CD8-positive, alpha-beta memory T cell (primary cell): ENCODE measurements around the gene SNAP23. TPM values are rescaled to one million over a fixed set of nuclear protein-coding genes. Genes with fewer than 3 reads are reported as not detected.
A peak's percentile ranks its signal among the peaks of the same experiment; 100 is the strongest.
"Not testable (repeated sequence)": the region's sequence is repeated elsewhere in the genome, so short reads cannot be mapped to it uniquely, and the experiment has no call there.

Experiments used
- CTCF ChIA-PET: fragments of 350-600 bp; sonication (Branson Sonifier 250); formaldehyde crosslinking; loops from one replicate; lab custom pipeline; 2021; ENCODE audit warnings: antibody characterized with exemption; lab: Charles Lee
- POLR2A ChIA-PET: fragments of 350-600 bp; sonication (Branson Sonifier 250); formaldehyde crosslinking; loops from one replicate; lab custom pipeline; 2021; ENCODE audit warnings: antibody characterized with exemption; lab: Charles Lee
- DNase-seq, 5 donors: peaks; one replicate each; pipeline versions ENCODE4 v3.0.0 to v3.0.0-alpha.2; 2020 to 2022; ENCODE audit warnings: mixed read lengths in 1 of 5
- H3K27ac ChIP-seq: one replicate; pipeline ENCODE4 v1.7.0; 2013; ENCODE audit warnings: low read depth, mild to moderate bottlenecking, low read length, moderate library complexity
- H3K27me3 ChIP-seq: 2 replicates; pipeline ENCODE4 v1.7.0; 2013; ENCODE audit warnings: low read length, mild to moderate bottlenecking; ENCODE audit not compliant: insufficient read depth, poor library complexity, severe bottlenecking
- H3K36me3 ChIP-seq: 2 replicates; pipeline ENCODE4 v1.7.0; 2013; ENCODE audit warnings: mild to moderate bottlenecking, low read length, moderate library complexity; ENCODE audit not compliant: insufficient read depth
- H3K4me1 ChIP-seq: 2 replicates; pipeline ENCODE4 v1.7.0; 2013; ENCODE audit warnings: mild to moderate bottlenecking, low read length, moderate library complexity; ENCODE audit not compliant: insufficient read depth
- H3K4me3 ChIP-seq: 2 replicates; pipeline ENCODE4 v1.7.0; 2013; ENCODE audit warnings: mild to moderate bottlenecking, low read length
- H3K9me3 ChIP-seq: 2 replicates; pipeline ENCODE4 v1.7.0; 2013; ENCODE audit warnings: mild to moderate bottlenecking, low read length
- H3K27ac Mint-ChIP-seq, 8 donors: one replicate each; pipeline ENCODE4 v1.8.0; 2020 to 2021; ENCODE audit warnings: mixed read lengths in 8 of 8, mild to moderate bottlenecking in 6 of 8, inconsistent platforms in 3 of 8, moderate library complexity in 3 of 8
- H3K27me3 Mint-ChIP-seq, 2 donors: one replicate each; pipeline ENCODE4 v1.8.0; 2020 to 2021; ENCODE audit warnings: mixed read lengths in 2 of 2, mild to moderate bottlenecking in 1 of 2, moderate library complexity in 1 of 2
- H3K36me3 Mint-ChIP-seq, 3 donors: one replicate each; pipeline ENCODE4 v1.8.0; 2020 to 2021; ENCODE audit warnings: mixed read lengths in 3 of 3, inconsistent platforms in 1 of 3, mild to moderate bottlenecking in 1 of 3
- H3K4me1 Mint-ChIP-seq, 3 donors: one replicate each; pipeline ENCODE4 v1.8.0; 2020 to 2021; ENCODE audit warnings: mixed read lengths in 3 of 3, inconsistent platforms in 1 of 3, mild to moderate bottlenecking in 1 of 3
- H3K4me3 Mint-ChIP-seq, 7 donors: one replicate each; pipeline ENCODE4 v1.8.0; 2020 to 2021; ENCODE audit warnings: mixed read lengths in 7 of 7, mild to moderate bottlenecking in 6 of 7, moderate library complexity in 4 of 7, inconsistent platforms in 2 of 7
- H3K9me3 Mint-ChIP-seq, 5 donors: one replicate each; pipeline ENCODE4 v1.8.0; 2020 to 2022; ENCODE audit warnings: mixed read lengths in 5 of 5, mild to moderate bottlenecking in 3 of 5, moderate library complexity in 2 of 5, inconsistent platforms in 1 of 5
- polyA plus RNA-seq: library from polyadenylated mRNA; unstranded; fragments of 300-500 nt; fragmentation: Illumina TruSeq; gene quantifications from one replicate; pipeline ENCODE4 v1.2.3, GENCODE V29; 2021
- total RNA-seq, 2 experiments: library from RNA; stranded (reverse); gene quantifications; one replicate each; pipeline ENCODE4 v1.2.3, GENCODE V29; 2021

Gene SNAP23
- total and polyA plus RNA-seq, 3 experiments from 2014 or later = 48.1 to 59.5 (median 54.4) TPM

GRCh38 chr15:42548249-42549031, 53.0 kb downstream of the SNAP23 start, which contains the start of the genes HAUS2 and LRRC57:
Gene HAUS2, plus strand, starts transcription at chr15:42548838. Its CDS starts 35 bp downstream, at chr15:42548873.
Gene LRRC57, minus strand, starts transcription at chr15:42548793. Its CDS starts 359 bp downstream, at chr15:42548434.
- Histone ChIP-seq H3K4me1 (peaks cover 33% of the 10 kb centered on the region), H3K36me3 (peaks cover 6% of the 10 kb centered on the region), H3K9me3 (no peaks in the 10 kb centered on the region), H3K27ac (peak within 1 kb of the TSS; percentile 99), H3K27me3 (no peaks in the 10 kb centered on the region), H3K4me3 (peak within 1 kb of the TSS; percentile 100)
- ChIA-PET POLR2A (interaction anchor here (0.6 to 3.0 kb wide), 8 partner anchors 8 to 57 kb away, joined by 3 to 18 read pairs (median 4); partner anchors contain the start of genes SNAP23, STARD9 and ZNF106), CTCF (interaction anchor here (0.8 to 1.3 kb wide), 5 partner anchors 12 to 101 kb away, joined by 3 to 4 read pairs (median 3); partner anchors contain the start of gene ZNF106)
- DNase-seq = peak; percentile 80 to 89 (median 87)
- Mint-ChIP-seq H3K4me3 (peak within 1 kb of the TSS; percentile 92 to 99 (median 96)), H3K4me1 (peaks cover 49 to 69% (median 69%) of the 10 kb centered on the region in 3 donors), H3K27me3 (no peaks in the 10 kb centered on the region), H3K36me3 (peaks cover 0 to 46% (median 4%) of the 10 kb centered on the region in 3 donors), H3K9me3 (no peaks in the 10 kb centered on the region), H3K27ac (peak within 1 kb of the TSS; percentile 84 to 99 (median 95))

DNA sequence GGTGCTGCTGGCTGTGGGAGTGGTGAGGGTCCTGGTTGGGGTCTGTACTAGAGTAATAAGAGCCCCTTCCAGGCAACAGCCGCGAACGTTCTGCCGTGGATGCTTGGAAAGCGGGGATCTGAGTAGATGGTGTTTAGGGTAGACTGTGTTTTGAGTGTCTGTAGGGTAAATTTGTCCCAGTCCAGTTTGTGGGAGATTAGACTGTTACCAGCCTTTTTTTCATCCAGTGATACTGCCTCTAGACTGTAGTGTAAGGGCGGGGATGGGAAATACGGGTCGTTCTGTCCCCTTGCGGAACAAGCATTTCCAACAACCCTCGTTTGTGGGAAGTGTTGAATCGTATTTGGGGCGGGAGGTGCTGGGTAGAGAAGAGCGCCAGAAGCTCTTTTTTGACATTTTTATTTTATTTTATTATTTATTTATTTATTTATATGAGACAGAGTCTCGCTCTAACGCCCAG, 53.6 kb downstream of the SNAP23 start:
- H3K36me3 ChIP-seq = peaks cover 3% of the 10 kb centered on the region
- CTCF ChIA-PET = interaction anchor here (1.1 to 1.3 kb wide), 2 partner anchors 32 to 34 kb away, joined by 4 read pairs; no protein-coding TSS in a partner anchor
- peaks cover 33% of the 10 kb centered on the region for H3K4me1 ChIP-seq
- no peaks in the 10 kb centered on the region for H3K27me3 ChIP-seq
- no peak for DNase-seq
- peak overlapping the region; percentile 84 to 99 (median 95) for H3K27ac Mint-ChIP-seq
- peaks cover 54 to 75% (median 75%) of the 10 kb centered on the region in 3 donors for H3K4me1 Mint-ChIP-seq
- peak overlapping the region; percentile 92 to 99 (median 96) for H3K4me3 Mint-ChIP-seq
- no peaks in the 10 kb centered on the region for H3K9me3 ChIP-seq
- H3K9me3 Mint-ChIP-seq = no peaks in the 10 kb centered on the region
- H3K27me3 Mint-ChIP-seq = no peaks in the 10 kb centered on the region
- H3K4me3 ChIP-seq = peak overlapping the region; percentile 100
- POLR2A ChIA-PET = interaction anchor here (0.6 to 3.0 kb wide), 6 partner anchors 10 to 63 kb away, joined by 3 to 18 read pairs (median 4); partner anchors contain the start of genes SNAP23, STARD9 and ZNF106
- peaks cover 0 to 43% (median 4%) of the 10 kb centered on the region in 3 donors for H3K36me3 Mint-ChIP-seq
- peak overlapping the region; percentile 99 for H3K27ac ChIP-seq

DNA sequence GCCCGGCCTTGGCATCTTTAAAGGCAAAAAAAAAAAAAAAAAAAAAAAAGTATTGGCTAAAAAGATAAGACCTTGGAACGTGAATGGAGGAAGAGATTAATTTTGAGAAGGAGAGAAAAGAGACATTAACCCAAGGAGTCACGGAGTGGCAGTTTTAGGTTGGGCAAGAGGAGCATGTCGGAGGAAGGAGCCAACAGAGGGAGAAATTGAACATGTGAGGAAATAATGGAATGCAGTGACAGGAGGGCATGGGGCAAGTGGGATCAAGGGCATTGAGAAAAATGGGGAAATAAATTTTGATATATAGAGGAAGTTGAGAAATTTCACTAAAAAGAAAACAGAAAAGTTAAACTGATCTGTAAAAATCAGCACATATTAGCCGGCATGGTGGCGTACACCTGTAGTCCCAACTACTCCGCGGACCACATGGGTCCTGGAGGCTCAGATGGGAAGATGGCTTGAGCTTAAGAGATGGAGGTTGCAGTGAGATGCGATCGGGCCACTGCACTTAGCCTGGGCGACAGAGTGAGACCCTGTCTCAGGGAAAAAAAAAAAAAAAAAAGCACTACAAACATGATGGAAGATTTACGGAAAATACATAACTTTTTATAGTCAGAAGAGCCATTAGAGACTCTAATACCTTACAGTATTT, 54.4 kb downstream of the SNAP23 start:
- Histone ChIP-seq H3K9me3 (no peaks in the 10 kb centered on the region), H3K27ac (no peak overlapping the region), H3K4me3 (no peak overlapping the region), H3K4me1 (peaks cover 33% of the 10 kb centered on the region), H3K27me3 (no peaks in the 10 kb centered on the region), H3K36me3 (no peaks in the 10 kb centered on the region)
- H3K36me3 Mint-ChIP-seq = peaks cover 0 to 36% (median 4%) of the 10 kb centered on the region in 3 donors
- ChIA-PET CTCF (no interaction called here), POLR2A (interaction anchor here (0.7 to 3.0 kb wide), 3 partner anchors 26 to 62 kb away, joined by 3 to 18 read pairs (median 4); partner anchors contain the start of genes SNAP23 and STARD9)
- no peak for DNase-seq
- no peaks in the 10 kb centered on the region for H3K27me3 Mint-ChIP-seq
- peak overlapping the region; percentile 70 to 95 (median 86) for H3K27ac Mint-ChIP-seq
- H3K9me3 Mint-ChIP-seq = no peaks in the 10 kb centered on the region
- H3K4me1 Mint-ChIP-seq = peaks cover 54 to 76% (median 75%) of the 10 kb centered on the region in 3 donors
- H3K4me3 Mint-ChIP-seq = peak overlapping the region; percentile 76 to 98 (median 82)

DNA sequence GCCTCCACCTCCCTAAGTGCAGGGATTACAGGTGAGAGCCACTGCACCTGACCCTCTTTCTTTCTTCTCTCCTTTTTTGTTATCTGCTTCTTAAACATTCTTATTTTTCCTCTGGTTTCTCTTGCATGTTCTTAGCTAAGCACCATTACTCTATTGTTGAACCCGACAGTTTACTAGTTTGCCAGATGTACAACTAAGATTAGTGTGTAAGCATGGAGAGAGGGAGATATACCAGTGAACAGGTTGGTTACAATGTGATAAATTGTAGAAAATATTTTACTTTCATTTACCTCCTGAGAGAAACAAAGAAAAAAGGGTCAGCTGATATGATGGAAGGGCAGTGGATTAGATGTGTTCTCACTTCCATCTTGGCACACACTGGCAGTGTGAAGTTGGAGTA, 58.1 kb downstream of the SNAP23 start:
- peaks cover 0 to 19% (median 4%) of the 10 kb centered on the region in 3 donors for H3K36me3 Mint-ChIP-seq
- Histone ChIP-seq H3K27me3 (no peaks in the 10 kb centered on the region), H3K4me3 (no peak overlapping the region), H3K4me1 (peaks cover 10% of the 10 kb centered on the region), H3K9me3 (no peaks in the 10 kb centered on the region), H3K27ac (no peak overlapping the region), H3K36me3 (no peaks in the 10 kb centered on the region)
- H3K4me1 Mint-ChIP-seq = peaks cover 28 to 47% (median 46%) of the 10 kb centered on the region in 3 donors
- peak overlapping the region in 1 of 7 donors; percentile 75 for H3K4me3 Mint-ChIP-seq
- no peak for DNase-seq
- H3K27me3 Mint-ChIP-seq = no peaks in the 10 kb centered on the region
- ChIA-PET POLR2A (no interaction called here), CTCF (interaction anchor here (1.4 kb wide), 1 partner anchor 28 kb away, joined by 3 read pairs; no protein-coding TSS in a partner anchor)
- H3K9me3 Mint-ChIP-seq = no peaks in the 10 kb centered on the region
- peak overlapping the region in 5 of 8 donors; percentile 3 to 78 (median 45) for H3K27ac Mint-ChIP-seq

GRCh38 chr15:42556550-42557207, 61.2 kb downstream of the SNAP23 start:
- DNase-seq, H3K27me3 Mint-ChIP-seq, CTCF ChIA-PET, H3K9me3 ChIP-seq, H3K4me3 Mint-ChIP-seq, H3K27ac ChIP-seq, H3K9me3 Mint-ChIP-seq, H3K4me3 ChIP-seq, H3K27me3 ChIP-seq, H3K36me3 ChIP-seq, H3K4me1 ChIP-seq: not testable (repeated sequence)
- peak overlapping the region in 2 of 8 donors; percentile 50 to 61 for H3K27ac Mint-ChIP-seq
- POLR2A ChIA-PET = interaction anchor here (1.1 kb wide), 1 partner anchor 9 kb away, joined by 3 read pairs; no protein-coding TSS in a partner anchor
- peaks cover 15 to 24% (median 24%) of the 10 kb centered on the region in 3 donors for H3K4me1 Mint-ChIP-seq
- peaks cover 0 to 40% (median 12%) of the 10 kb centered on the region in 3 donors for H3K36me3 Mint-ChIP-seq

DNA sequence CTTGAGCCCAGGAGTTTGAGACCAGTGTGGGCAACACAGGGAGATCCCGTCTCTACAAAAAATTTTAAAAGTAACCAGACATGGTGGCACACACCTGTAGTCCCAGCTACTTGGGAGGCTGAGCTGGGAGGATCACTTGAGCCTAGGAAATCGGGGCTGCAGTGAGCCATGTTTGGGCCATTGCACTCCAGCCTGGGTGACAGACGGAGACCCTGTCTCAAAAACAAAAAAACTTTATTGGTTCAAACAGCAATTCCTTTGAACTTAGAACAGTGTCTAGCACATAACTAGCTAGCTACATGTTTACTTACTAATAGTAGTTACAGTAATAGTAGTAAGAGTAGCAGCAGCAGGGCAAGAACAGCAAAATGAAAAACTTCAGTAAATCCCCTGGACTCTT, 63.3 kb downstream of the SNAP23 start:
- Histone ChIP-seq H3K36me3 (peaks cover 13% of the 10 kb centered on the region), H3K27me3 (no peaks in the 10 kb centered on the region), H3K4me1 (no peaks in the 10 kb centered on the region), H3K27ac (no peak overlapping the region), H3K4me3 (no peak overlapping the region), H3K9me3 (no peaks in the 10 kb centered on the region)
- POLR2A ChIA-PET = interaction anchor here (0.6 to 0.7 kb wide), 2 partner anchors 10 to 14 kb away, joined by 3 to 4 read pairs; no protein-coding TSS in a partner anchor
- Mint-ChIP-seq H3K36me3 (peaks cover 0 to 48% (median 12%) of the 10 kb centered on the region in 3 donors), H3K27ac (no peak overlapping the region), H3K27me3 (no peaks in the 10 kb centered on the region), H3K4me3 (no peak overlapping the region), H3K4me1 (peaks cover 6 to 11% (median 10%) of the 10 kb centered on the region in 3 donors), H3K9me3 (no peaks in the 10 kb centered on the region)
- DNase-seq = no peak
- CTCF ChIA-PET = interaction anchor here (0.7 kb wide), 1 partner anchor 483 kb away, joined by 3 read pairs; no protein-coding TSS in a partner anchor
